ENCODE measurements around the gene RNF214. TPM values are rescaled to one million over a fixed set of nuclear protein-coding genes. Genes with fewer than 3 reads are reported as not detected.

RNF214 gene
- total RNA-seq, 1 experiment from 2014 or later, result 37.8 TPM

DNA sequence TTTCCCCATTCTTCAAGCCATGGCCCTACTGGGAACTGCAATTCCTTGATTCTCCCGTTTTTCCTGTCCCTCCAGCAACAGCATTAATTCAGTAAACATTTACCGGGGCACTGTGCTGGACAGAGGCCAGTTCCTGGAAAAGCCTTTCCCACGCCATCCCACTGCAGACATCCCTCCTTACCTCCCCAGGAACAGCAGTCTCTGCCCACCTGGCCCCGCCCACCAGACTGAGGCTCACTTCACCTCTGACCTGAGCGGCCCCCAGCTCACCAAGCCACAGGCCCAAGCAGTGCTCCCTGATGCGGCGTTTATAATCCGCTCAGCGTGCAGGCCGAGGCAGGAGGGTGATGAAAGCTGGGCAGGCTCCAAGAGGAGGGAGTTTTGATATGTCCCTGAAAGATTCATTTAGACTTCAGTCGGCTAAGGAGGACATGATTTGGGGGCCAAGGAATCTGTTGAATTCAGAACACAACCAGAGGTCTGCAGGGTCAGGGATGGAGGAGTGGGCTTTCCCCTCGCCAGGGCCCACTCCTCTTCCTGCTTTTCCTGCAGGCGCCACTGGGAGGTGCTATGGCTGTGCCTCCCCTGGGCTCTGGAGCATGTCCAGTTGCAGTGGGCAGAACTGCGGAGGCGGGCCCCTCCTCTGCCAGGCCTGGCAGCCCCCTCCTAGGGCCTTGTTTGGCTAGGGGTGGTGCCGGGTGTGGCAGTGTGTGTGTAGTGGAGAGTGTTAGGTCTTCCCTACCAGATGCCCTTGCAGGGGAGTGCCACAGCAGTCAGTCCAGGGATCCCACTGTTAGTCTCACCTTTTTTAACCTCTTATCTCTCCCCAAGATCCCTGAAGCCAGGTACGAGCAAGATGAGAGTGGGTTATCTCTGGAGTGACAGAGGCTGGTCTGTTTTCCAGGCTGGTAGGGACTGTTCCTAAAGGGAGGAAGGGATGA, 34.7 kb upstream of the RNF214 start:
- H3K27me3 ChIP-seq (replicated peaks; ENCODE audit: insufficient read depth, low read depth, low read length, poor library complexity), result no peaks in the 10 kb centered on the region
- TF ChIP-seq EZH2 (IDR thresholded peaks at IDR 0.05; ENCODE audit: borderline replicate concordance, low read depth, low read length, poor library complexity, severe bottlenecking), result no peak
- TF ChIP-seq, protein P1, sequence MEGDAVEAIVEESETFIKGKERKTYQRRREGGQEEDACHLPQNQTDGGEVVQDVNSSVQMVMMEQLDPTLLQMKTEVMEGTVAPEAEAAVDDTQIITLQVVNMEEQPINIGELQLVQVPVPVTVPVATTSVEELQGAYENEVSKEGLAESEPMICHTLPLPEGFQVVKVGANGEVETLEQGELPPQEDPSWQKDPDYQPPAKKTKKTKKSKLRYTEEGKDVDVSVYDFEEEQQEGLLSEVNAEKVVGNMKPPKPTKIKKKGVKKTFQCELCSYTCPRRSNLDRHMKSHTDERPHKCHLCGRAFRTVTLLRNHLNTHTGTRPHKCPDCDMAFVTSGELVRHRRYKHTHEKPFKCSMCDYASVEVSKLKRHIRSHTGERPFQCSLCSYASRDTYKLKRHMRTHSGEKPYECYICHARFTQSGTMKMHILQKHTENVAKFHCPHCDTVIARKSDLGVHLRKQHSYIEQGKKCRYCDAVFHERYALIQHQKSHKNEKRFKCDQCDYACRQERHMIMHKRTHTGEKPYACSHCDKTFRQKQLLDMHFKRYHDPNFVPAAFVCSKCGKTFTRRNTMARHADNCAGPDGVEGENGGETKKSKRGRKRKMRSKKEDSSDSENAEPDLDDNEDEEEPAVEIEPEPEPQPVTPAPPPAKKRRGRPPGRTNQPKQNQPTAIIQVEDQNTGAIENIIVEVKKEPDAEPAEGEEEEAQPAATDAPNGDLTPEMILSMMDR (conservative IDR thresholded peaks at IDR 0.05; ENCODE audit: low read depth, low read length), result peak; percentile 63
- intact Hi-C loops (cut with micrococcal nuclease; ENCODE audit: unreplicated experiment), result no loop called here
- no peak overlapping the region for H3K27ac ChIP-seq (ENCODE audit: low read depth, low read length, poor library complexity, severe bottlenecking)
- no peaks in the 10 kb centered on the region for H3K36me3 ChIP-seq (ENCODE audit: insufficient read depth, low read length, poor library complexity, severe bottlenecking)
- H3K4me3 ChIP-seq (ENCODE audit: low read depth, low read length, poor library complexity, severe bottlenecking), result no peak overlapping the region
- POLR2A ChIA-PET (ENCODE audit: low non-redundant PET), result no interaction called here
- H3K9me3 ChIP-seq (ENCODE audit: low read depth, low read length, poor library complexity, severe bottlenecking), result no peaks in the 10 kb centered on the region
- no peak for DNase-seq (ENCODE audit: low spot score)
- CTCF ChIA-PET, result no interaction called here
- no TSS peak for BruUV-seq (replicated peaks)
- H3K4me1 ChIP-seq (ENCODE audit: insufficient read depth, low read length, poor library complexity, severe bottlenecking), result peaks cover 4% of the 10 kb centered on the region

DNA sequence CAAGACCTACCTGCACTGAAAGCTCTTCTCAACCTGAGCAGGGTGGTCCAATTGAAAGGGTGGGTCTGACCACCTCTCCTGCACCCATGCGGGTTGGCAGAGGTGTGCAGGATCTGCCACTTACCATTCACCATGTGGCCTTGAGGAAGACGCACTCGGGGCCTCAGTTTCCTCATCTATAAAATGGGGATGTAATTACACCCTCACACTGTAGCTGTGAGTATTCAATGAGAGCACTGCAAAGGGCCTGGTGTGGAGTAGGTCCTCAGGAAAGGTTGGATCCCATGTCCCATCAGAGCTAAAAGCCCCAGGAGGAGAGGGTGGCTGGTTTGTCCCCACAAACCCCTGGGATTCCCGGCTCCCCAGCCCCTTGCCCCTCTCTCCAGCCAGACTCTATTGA, 33.9 kb upstream of the RNF214 start:
- Histone ChIP-seq H3K27ac (ENCODE audit: low read depth, low read length, poor library complexity, severe bottlenecking) (no peak overlapping the region), H3K36me3 (ENCODE audit: insufficient read depth, low read length, poor library complexity, severe bottlenecking) (no peaks in the 10 kb centered on the region), H3K9me3 (ENCODE audit: low read depth, low read length, poor library complexity, severe bottlenecking) (no peaks in the 10 kb centered on the region), H3K4me1 (ENCODE audit: insufficient read depth, low read length, poor library complexity, severe bottlenecking) (peaks cover 4% of the 10 kb centered on the region), H3K27me3 (replicated peaks; ENCODE audit: insufficient read depth, low read depth, low read length, poor library complexity) (no peaks in the 10 kb centered on the region), H3K4me3 (ENCODE audit: low read depth, low read length, poor library complexity, severe bottlenecking) (no peak overlapping the region)
- intact Hi-C loops (cut with micrococcal nuclease; ENCODE audit: unreplicated experiment), result no loop called here
- BruUV-seq (replicated peaks), result no TSS peak
- DNase-seq (ENCODE audit: low spot score), result no peak
- TF ChIP-seq, protein P1 (conservative IDR thresholded peaks at IDR 0.05; ENCODE audit: low read depth, low read length), result no peak
- no peak for TF ChIP-seq EZH2 (IDR thresholded peaks at IDR 0.05; ENCODE audit: borderline replicate concordance, low read depth, low read length, poor library complexity, severe bottlenecking)
- ChIA-PET CTCF (no interaction called here), POLR2A (ENCODE audit: low non-redundant PET) (no interaction called here)

DNA sequence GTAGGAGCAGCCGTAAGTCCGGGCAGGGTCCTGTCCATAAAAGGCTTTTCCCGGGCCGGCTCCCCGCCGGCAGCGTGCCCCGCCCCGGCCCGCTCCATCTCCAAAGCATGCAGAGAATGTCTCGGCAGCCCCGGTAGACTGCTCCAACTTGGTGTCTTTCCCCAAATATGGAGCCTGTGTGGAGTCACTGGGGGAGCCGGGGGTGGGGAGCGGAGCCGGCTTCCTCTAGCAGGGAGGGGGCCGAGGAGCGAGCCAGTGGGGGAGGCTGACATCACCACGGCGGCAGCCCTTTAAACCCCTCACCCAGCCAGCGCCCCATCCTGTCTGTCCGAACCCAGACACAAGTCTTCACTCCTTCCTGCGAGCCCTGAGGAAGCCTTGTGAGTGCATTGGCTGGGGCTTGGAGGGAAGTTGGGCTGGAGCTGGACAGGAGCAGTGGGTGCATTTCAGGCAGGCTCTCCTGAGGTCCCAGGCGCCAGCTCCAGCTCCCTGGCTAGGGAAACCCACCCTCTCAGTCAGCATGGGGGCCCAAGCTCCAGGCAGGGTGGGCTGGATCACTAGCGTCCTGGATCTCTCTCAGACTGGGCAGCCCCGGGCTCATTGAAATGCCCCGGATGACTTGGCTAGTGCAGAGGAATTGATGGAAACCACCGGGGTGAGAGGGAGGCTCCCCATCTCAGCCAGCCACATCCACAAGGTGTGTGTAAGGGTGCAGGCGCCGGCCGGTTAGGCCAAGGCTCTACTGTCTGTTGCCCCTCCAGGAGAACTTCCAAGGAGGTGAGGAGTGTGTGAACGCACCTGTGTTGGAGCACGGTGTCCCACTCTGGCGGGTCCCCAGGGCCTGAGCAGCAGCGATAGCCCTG, 33.2 kb upstream of the RNF214 start, which contains the start of gene TAGLN:
Gene TAGLN, plus strand, starts transcription at position 318 of the 863 bp plus-strand sequence. CDS start 3,644 bp downstream, outside the sequence.
- Histone ChIP-seq H3K36me3 (ENCODE audit: insufficient read depth, low read length, poor library complexity, severe bottlenecking) (no peaks in the 10 kb centered on the region), H3K4me1 (ENCODE audit: insufficient read depth, low read length, poor library complexity, severe bottlenecking) (peaks cover 4% of the 10 kb centered on the region), H3K27me3 (replicated peaks; ENCODE audit: insufficient read depth, low read depth, low read length, poor library complexity) (no peaks in the 10 kb centered on the region), H3K27ac (ENCODE audit: low read depth, low read length, poor library complexity, severe bottlenecking) (no peak within 1 kb of the TSS), H3K4me3 (ENCODE audit: low read depth, low read length, poor library complexity, severe bottlenecking) (no peak within 1 kb of the TSS), H3K9me3 (ENCODE audit: low read depth, low read length, poor library complexity, severe bottlenecking) (no peaks in the 10 kb centered on the region)
- TF ChIP-seq EZH2 (IDR thresholded peaks at IDR 0.05; ENCODE audit: borderline replicate concordance, low read depth, low read length, poor library complexity, severe bottlenecking), result no peak
- TF ChIP-seq, protein P1 (conservative IDR thresholded peaks at IDR 0.05; ENCODE audit: low read depth, low read length), result no peak
- ChIA-PET POLR2A (ENCODE audit: low non-redundant PET) (no interaction called here), CTCF (no interaction called here)
- peak; percentile 53 for DNase-seq (ENCODE audit: low spot score)
- intact Hi-C loops (cut with micrococcal nuclease; ENCODE audit: unreplicated experiment), result no loop called here
- BruUV-seq (replicated peaks), result no TSS peak
